Astrocyte of the spinal cord (primary cell): ENCODE results near the gene BICD1.

Experiments
- DNase-seq: peaks from one replicate; pipeline ENCODE4 v3.0.0; 2011; ENCODE audit warnings: low read depth, low spot score
- H3K4me3 ChIP-seq: 2 replicates; pipeline ENCODE4 v1.5.1; 2011; ENCODE audit warnings: low read depth, mild to moderate bottlenecking, low read length, moderate library complexity
- CTCF ChIP-seq: IDR thresholded peaks from 2 replicates; pipeline ENCODE4 v1.5.1; 2012; ENCODE audit warnings: low read depth, mild to moderate bottlenecking, low read length, inconsistent platforms
- in situ Hi-C: cut with HindIII; loops from 2 replicates; pipeline ENCODE4 v1.10.0; 2017; ENCODE audit warnings: low sequenced_read_pairs

The BICD1 gene

GRCh38 chr12:32116897-32117296, 10.2 kb downstream of the BICD1 start:
- in situ Hi-C loops, result no loop called here
- no peak for TF ChIP-seq CTCF
- no peak overlapping the region for H3K4me3 ChIP-seq
- no peak for DNase-seq

- in situ Hi-C loops, result no loop called here
- no peak for TF ChIP-seq CTCF
- no peak overlapping the region for H3K4me3 ChIP-seq
- no peak for DNase-seq
Observed at GRCh38 chr12:32117316-32117715, 10.7 kb downstream of the BICD1 start.

GRCh38 chr12:32118806-32119205, 12.2 kb downstream of the BICD1 start:
- TF ChIP-seq CTCF, result no peak
- no peak overlapping the region for H3K4me3 ChIP-seq
- no peak for DNase-seq
- in situ Hi-C loops, result no loop called here

- H3K4me3 ChIP-seq, result no peak overlapping the region
- in situ Hi-C loops, result no loop called here
- no peak for DNase-seq
- TF ChIP-seq CTCF, result no peak
Observed at GRCh38 chr12:32120419-32120818, 13.8 kb downstream of the BICD1 start.

- in situ Hi-C loops, result no loop called here
- TF ChIP-seq CTCF, result no peak
- no peak overlapping the region for H3K4me3 ChIP-seq
- no peak for DNase-seq
Observed at GRCh38 chr12:32124637-32125036, 18.0 kb downstream of the BICD1 start.

- in situ Hi-C loops, result no loop called here
Observed at GRCh38 chr12:32125455-32126084, 18.9 kb downstream of the BICD1 start.

More at GRCh38 chr12:32125455-32126084, 18.9 kb downstream of the BICD1 start:
- DNase-seq, result peak; percentile 74
- no peak overlapping the region for H3K4me3 ChIP-seq
- no peak for TF ChIP-seq CTCF
